HFFc6 (cell line): ENCODE measurements around the gene POLR2A. TPM values are rescaled to one million over a fixed set of nuclear protein-coding genes. Genes with fewer than 3 reads are reported as not detected.

Experiments used
- DNase-seq: peaks from one replicate; pipeline ENCODE4 v3.0.0-alpha.2; 2018
- H3K27ac Mint-ChIP-seq: 2 replicates; pipeline ENCODE4 v1.8.0; 2020; ENCODE audit warnings: mild to moderate bottlenecking, mixed read lengths
- H3K27me3 Mint-ChIP-seq: 2 replicates; pipeline ENCODE4 v1.8.0; 2021; ENCODE audit warnings: mild to moderate bottlenecking, moderate library complexity, mixed read lengths; ENCODE audit not compliant: insufficient read depth
- H3K36me3 Mint-ChIP-seq: 2 replicates; pipeline ENCODE4 v1.8.0; 2021; ENCODE audit warnings: low read depth, mixed read lengths
- H3K4me1 Mint-ChIP-seq: 2 replicates; pipeline ENCODE4 v1.8.0; 2020; ENCODE audit warnings: low read depth, mixed read lengths
- H3K4me3 Mint-ChIP-seq: 2 replicates; pipeline ENCODE4 v1.8.0; 2020; ENCODE audit warnings: mild to moderate bottlenecking, moderate library complexity, mixed read lengths
- H3K9me3 Mint-ChIP-seq: 2 replicates; pipeline ENCODE4 v1.8.0; 2020; ENCODE audit warnings: mild to moderate bottlenecking, mixed read lengths
- total RNA-seq, 6 experiments: library from RNA; stranded (reverse); fragmentation: NEBNext Ultra II Directional; extraction: Animal tissue kit (Norgen Biotek cat#: 25700); gene quantifications; 2 replicates in 1 of 6; 3 replicates in 5 of 6; pipeline ENCODE4 v1.2.3, GENCODE V29; 2021
- TF ChIP-seq, protein P1 (sequence below): fragments of 200-600 bp; sonication (generic); IDR thresholded peaks from 2 replicates; pipeline ENCODE4 v1.5.0; 2021; ENCODE audit warnings: antibody characterized with exemption, mild to moderate bottlenecking

Gene POLR2A
- total RNA-seq, 6 experiments from 2014 or later = 111 to 127 (median 118) TPM

DNA sequence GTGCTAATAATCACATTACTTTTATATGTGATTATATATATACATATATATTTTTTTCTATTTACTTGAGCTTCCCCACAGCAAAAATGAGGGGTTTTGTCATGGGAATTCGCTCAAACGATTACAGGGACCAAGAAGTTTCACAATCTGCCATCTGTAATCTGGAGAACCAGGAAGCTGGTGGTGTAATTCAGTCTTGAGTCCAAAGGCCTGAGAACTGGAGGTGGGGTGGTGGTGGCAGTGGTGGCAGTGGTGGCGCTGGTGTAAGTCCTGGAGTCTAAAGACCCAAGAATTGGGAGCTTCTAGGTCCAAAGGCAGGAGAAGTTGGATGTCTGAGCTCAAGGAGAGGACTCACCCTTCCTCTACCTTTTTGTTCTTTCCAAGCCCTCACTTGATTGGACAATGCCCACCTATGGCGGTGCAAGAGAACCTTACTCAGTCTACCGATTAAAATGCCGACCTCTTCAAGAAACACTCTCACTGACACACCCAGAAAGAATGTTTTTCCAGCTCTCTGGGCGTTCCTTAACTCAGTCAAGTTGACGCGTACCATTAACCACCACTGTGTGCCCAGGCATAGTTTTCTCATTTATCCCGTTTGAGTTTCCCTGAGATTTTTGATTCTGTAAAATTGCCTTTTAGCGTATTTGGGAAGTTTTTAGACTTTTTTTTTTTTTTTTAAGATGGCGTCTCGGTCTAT is 31.9 kb downstream of the POLR2A start:
- Mint-ChIP-seq H3K27me3 (peaks cover 4% of the 10 kb centered on the region; the same call in 1 of the 2 replicates), H3K4me1 (peaks cover 5% of the 10 kb centered on the region; the same call in 1 of the 2 replicates), H3K9me3 (no peaks in the 10 kb centered on the region), H3K4me3 (no peak overlapping the region), H3K36me3 (peaks cover 11% of the 10 kb centered on the region), H3K27ac (no peak overlapping the region)
- no peak for DNase-seq
- TF ChIP-seq, protein P1, sequence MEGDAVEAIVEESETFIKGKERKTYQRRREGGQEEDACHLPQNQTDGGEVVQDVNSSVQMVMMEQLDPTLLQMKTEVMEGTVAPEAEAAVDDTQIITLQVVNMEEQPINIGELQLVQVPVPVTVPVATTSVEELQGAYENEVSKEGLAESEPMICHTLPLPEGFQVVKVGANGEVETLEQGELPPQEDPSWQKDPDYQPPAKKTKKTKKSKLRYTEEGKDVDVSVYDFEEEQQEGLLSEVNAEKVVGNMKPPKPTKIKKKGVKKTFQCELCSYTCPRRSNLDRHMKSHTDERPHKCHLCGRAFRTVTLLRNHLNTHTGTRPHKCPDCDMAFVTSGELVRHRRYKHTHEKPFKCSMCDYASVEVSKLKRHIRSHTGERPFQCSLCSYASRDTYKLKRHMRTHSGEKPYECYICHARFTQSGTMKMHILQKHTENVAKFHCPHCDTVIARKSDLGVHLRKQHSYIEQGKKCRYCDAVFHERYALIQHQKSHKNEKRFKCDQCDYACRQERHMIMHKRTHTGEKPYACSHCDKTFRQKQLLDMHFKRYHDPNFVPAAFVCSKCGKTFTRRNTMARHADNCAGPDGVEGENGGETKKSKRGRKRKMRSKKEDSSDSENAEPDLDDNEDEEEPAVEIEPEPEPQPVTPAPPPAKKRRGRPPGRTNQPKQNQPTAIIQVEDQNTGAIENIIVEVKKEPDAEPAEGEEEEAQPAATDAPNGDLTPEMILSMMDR = no peak

DNA sequence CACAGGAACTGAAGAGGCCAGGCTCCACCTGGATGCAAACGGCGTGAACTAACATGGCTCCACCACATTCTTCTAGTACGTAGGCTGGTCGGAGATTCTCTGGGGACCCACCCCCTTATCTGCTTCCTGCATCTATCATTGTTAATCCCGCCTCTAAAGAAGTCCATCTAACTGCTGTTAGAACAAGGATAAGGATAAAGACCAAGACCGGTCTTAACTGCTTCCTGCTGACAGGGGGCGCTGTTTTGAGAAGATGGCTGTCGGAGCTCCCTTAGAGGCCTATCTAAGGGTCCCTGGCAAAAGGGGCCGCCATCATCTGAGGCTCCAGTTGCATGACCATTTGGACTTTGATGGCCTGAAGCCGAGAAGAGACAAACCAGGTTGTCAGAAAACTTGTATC is 38.9 kb downstream of the POLR2A start:
- Mint-ChIP-seq H3K36me3 (peaks cover 8% of the 10 kb centered on the region), H3K9me3 (peaks cover 12% of the 10 kb centered on the region), H3K4me1 (no peaks in the 10 kb centered on the region), H3K4me3 (no peak overlapping the region), H3K27ac (no peak overlapping the region), H3K27me3 (no peaks in the 10 kb centered on the region; the same call in 1 of the 2 replicates)
- peak; percentile 4 for DNase-seq
- TF ChIP-seq, protein P1 = peak; percentile 73

DNA sequence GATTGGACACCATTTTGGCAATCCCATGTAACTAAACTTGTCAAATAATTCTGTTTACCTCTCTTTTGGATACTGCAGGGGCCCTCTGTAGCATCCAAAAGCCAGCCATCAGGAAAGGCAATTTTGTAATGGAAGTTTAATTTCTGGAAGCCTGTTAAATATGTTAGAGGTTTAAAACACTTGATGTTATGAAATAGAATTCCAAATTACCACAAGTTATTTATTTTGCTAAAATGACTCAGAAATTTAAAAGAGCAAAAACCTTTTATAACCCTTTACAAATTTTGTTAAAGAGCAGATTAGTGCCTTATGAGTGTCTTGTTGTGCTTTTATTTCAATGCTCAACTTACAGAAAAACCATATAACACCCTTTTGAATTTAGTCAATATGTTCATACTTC is 44.7 kb downstream of the POLR2A start:
- peaks cover 6% of the 10 kb centered on the region for H3K27me3 Mint-ChIP-seq
- TF ChIP-seq, protein P1 = no peak
- H3K4me1 Mint-ChIP-seq = no peaks in the 10 kb centered on the region
- no peak overlapping the region for H3K4me3 Mint-ChIP-seq
- no peak for DNase-seq
- no peak overlapping the region for H3K27ac Mint-ChIP-seq
- H3K9me3 Mint-ChIP-seq = peaks cover 38% of the 10 kb centered on the region
- peaks cover 20% of the 10 kb centered on the region for H3K36me3 Mint-ChIP-seq

DNA sequence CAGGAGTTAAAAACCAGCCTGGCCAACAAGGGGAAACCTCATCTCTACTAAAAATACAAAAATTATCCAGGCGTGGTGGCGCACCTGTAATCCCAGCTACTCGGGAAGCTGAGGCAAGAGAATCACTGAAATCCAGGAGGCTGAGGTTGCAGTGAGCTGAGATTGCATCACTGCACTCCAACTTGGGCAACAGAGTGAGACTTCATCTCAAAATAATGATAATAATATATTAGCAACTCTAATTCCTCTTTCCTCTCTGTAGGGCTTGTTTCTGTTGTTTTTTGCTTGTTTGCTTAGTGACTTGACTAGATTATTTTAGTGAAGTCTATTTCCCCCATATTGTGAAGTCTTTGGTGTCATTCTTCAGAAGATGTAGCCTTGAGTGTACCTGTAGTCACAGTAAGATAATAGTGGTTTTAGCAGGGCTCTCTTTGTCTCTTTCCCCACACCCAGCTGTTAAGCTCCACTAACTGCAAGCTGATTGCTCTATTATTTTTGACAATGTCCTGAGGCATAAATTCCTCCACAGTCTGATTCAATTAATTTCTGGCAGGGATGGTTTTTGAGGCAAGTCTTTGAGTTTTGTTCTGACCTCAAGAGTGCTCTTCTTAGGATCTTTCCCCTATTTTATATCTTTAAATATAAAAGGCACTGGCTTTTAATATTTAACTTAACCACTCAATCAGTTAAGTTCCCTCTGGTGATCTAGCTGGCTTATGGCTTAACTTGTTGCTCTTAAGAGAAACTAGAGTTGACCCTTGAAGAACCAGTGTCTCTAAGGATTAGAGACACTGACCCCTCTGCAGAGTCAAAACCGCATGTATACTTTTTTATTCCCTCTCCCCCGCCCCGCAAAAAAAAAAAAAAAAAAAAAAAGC is 46.1 kb downstream of the POLR2A start:
- H3K36me3 Mint-ChIP-seq = peaks cover 20% of the 10 kb centered on the region
- H3K4me1 Mint-ChIP-seq = no peaks in the 10 kb centered on the region
- H3K4me3 Mint-ChIP-seq = no peak overlapping the region
- H3K9me3 Mint-ChIP-seq = peaks cover 42% of the 10 kb centered on the region
- no peak for DNase-seq
- H3K27me3 Mint-ChIP-seq = peaks cover 9% of the 10 kb centered on the region
- no peak overlapping the region for H3K27ac Mint-ChIP-seq
- TF ChIP-seq, protein P1 = no peak

DNA sequence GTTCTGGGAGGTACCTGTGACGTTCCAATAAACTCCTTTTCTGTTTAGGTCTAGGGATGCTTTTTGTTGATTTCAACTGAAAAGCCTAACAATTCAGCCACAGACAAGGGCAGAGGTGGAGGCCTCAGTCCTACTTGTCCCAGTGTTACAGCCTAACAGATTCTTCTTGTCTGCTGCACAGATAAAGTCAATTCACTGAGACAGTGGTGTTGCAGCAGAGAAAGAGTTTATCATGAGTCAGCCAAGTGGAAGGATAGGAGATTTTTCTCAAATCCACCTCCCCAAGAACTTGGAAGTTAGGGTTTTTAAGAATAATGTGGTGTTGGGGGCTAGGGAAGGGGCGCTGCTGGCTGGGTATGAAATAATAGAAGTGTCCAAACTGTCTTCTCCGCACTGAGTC is 53.9 kb downstream of the POLR2A start:
- H3K4me1 Mint-ChIP-seq = 0 out of 2 replicates have a peak, but pooled peaks cover 6% of the 10 kb centered on the region
- H3K27me3 Mint-ChIP-seq = peaks cover 12% of the 10 kb centered on the region
- no peak for DNase-seq
- peaks cover 26% of the 10 kb centered on the region for H3K36me3 Mint-ChIP-seq
- TF ChIP-seq, protein P1 = no peak
- peaks cover 33% of the 10 kb centered on the region for H3K9me3 Mint-ChIP-seq
- H3K27ac Mint-ChIP-seq = no peak overlapping the region
- H3K4me3 Mint-ChIP-seq = no peak overlapping the region
